Measurements from ENCODE around the gene NCOA3.

Gene NCOA3

DNA sequence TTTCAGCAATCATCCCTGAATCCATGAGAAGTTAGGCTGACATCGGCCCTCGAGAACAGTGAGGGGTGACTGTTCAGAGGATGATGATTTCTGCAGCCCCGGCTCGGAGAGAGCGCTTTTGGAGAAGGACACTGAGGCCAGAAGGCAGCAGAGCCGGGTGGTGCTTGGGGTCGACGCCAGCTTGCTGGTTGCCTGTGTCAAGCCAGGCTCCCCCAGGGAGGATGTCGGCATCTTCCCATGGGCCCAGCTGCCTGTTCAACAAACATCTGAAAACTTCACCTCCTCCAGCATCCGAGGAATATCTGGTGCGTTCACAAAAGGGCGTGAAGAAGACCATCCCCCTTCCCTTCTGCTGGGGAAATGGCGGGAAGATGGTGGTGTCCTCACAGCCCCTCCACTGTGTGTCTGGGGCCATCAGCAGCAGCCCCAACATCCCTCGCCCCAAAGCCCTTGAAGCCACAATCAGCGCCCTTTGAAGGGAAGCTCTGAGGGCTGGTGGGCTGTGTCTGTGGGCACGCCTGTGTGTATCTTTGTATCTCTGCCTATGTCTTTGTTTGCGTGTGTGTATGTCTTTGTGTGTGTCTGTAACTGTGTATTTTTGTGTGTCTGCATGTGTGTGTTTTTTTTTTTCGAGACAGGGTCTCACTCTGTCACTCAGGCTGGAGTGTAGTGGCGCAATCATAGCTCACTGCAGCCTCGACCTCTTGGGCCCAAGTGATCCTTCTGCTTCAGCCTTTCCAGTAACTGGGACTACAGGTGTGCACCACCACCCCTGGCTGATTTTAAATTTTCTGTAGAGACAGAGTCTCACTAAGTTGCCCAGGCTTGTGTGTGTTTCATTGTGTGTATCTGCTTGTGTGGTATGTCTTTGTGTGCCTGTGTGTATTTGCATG is 185.7 kb downstream of the NCOA3 start:
- DNase-seq = no peak

DNA sequence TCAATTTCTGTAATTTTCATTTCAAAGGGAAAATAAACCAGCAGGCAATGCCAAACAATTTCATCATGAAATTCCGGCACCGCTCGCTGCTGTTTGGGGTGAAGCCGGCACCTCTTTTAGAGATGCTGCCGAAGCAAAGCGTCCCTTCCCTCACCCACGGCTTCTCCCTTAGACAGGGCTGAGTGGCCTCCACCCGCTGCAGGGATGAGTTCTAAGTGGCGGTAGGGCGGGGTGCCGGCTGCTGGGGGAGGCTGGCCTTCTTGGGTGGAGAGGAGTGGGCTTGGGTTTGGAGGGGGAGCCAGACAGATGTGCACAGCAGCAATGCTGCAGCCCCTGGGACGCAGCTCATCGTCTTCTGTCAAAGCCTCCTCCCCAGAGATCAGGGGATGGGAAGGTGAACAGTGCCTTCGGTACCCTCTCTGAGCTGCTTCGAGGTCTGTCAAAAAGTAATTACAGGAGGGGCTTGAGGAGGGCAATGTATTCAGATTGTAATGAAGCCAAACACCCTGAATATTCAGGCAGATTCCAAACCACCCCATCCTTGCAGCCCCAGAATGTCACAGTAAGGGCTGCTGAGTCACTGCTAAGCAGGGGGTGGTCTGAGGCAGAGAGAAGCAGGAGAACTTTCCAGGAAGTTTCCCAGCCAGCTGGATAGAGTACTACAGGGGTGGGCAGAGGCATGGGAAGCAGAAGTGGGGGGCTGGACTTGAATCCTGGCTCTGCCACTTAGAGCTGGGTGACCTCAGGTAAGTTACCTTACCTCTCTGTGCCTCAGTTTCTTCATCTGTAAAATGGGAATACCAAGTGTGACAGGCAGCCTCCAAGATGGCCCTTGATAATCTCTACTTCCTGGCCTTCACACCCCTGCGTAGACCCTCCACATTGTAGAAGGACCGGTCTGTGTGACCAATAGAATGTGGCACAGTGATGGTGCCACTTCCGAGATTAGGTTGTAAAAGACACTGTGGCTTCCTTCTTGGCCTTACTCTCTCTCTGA is 187.0 kb downstream of the NCOA3 start:
- DNase-seq = no peak

DNA sequence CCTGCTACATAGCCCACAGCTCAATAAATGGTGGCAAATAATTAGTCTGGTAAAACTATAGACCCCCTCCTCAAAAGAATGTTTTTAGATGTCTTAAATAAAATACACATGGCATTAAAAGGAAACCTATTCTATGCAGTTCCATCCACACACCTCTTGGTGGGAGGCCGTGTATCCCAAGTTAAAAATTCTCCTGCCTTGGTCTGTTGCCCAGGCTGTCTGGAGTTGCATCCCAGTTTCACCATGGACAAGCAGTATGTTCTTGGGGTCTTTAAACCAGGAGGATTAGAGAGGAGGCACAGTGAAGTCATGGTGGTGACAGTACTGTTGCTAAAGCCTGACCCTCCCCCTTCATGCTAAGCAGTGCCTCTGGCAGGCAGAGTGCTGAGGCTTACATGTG is 188.0 kb downstream of the NCOA3 start:
- DNase-seq = no peak

DNA sequence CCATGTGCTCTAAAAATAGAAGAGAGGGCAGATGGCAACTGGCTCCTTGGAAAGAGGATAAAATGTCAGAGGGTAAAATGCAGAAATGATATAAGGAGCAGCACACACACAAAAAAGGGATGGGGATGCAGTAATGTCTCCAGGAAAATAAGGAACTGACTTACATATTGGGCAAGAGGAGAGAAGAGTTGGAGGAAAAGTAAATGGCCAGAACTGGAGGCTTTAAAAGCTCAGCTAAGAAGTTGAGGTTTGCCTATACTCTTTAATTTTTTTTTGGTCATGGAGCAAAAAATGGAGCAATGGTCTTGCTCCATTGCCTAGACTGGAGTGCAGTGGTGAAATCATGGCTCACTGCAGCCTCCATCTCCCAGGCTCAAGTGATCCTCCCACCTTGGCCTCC is 189.9 kb downstream of the NCOA3 start:
- DNase-seq = peak; percentile 20

DNA sequence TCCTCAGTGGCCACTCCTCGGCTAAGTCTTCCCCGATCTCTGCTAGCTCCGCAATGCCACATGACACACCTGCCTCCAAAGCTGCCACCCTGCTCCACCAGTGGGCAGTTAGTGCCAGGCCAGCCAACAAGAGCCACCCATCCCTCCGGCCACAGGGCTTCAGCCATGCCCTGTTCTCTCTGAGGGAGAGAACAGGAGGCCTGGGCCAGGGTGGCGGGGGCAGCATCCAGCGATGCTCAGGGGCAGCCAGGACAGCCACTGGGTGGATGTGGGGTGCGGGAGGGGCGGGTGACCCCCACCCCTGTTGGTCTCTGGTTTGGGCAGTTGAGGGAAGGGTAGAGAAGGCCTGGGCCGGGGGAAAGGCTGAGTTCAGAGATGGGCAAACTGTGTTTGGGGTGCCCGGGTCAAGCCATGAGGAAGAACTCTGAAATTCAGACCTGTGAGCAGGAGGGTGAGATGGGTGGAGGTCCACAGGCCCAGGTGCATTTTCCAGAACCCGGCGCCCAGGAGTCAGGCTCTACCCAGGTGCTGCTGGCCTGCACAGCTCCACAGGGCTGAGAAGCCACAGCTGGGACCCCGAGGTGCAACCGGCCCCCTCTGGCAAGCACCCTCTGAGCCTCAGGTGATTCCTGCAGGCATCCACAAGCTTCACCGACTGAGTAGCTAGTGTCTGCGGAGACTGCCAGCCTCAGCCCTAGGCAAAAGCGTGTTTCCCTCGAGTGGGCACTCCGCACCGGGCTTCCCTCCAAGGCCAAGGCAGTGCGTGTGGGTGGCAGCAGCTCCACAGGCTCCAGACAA is 192.5 kb downstream of the NCOA3 start:
- DNase-seq = no peak

GRCh38 chr20:47696856-47697255 is 195.2 kb downstream of the NCOA3 start:
- no peak for DNase-seq

GRCh38 chr20:47698142-47698541 is 196.5 kb downstream of the NCOA3 start:
- no peak for DNase-seq

GRCh38 chr20:47699818-47700217 is 198.1 kb downstream of the NCOA3 start:
- DNase-seq = no peak

- no peak for DNase-seq
Measured at GRCh38 chr20:47700327-47700726, 198.6 kb downstream of the NCOA3 start.

DNA sequence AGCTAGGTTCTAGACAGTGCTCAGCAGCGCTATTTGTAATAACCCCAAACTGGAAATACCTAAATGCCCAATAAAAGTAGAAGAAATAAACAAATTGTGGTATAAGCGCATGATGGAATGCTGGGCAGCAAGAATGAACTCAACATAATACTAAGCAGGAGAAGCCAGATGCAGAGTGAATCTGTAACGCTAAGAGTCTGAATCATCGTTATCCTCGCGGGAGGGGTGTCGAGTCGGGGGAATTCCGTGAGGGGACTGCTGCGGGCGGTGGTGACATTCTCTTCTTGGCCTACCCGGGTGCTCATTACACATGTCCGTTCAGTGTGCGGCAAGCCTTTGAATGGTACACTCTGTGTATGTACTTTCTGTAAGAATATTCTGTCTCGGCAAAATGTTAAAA is 199.9 kb downstream of the NCOA3 start:
- no peak for DNase-seq

- no peak for DNase-seq
Measured at GRCh38 chr20:47703748-47704147, 202.1 kb downstream of the NCOA3 start.

GRCh38 chr20:47704746-47705496 is 203.2 kb downstream of the NCOA3 start:
- DNase-seq = no peak

- no peak for DNase-seq
Measured at GRCh38 chr20:47705497-47705856, 203.8 kb downstream of the NCOA3 start.

DNA sequence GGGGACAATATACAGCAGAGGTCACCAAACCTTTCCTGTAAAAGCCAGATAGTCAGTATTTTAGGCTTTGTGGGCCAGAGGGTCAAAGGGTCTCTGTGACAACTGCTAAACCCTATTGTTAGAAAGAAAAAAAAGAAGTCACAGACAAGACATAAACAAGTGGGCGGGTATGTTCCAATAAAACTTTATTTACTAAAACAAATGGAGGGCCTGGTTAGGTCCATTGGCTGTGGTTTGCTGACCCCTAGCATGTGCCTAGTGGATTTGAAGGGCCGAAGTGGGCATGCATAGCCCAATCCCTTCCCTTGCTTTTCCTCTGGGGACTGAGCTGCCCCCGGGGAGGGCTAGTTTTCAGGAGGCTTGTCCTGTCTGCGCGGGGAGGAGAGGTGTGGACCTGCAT is 204.7 kb downstream of the NCOA3 start:
- no peak for DNase-seq
